Osteocyte (in vitro differentiated cells): ENCODE results near the gene MGAT3. TPM values are rescaled to one million over a fixed set of nuclear protein-coding genes. Genes with fewer than 3 reads are reported as not detected.
A peak's percentile ranks its signal among the peaks of the same experiment; 100 is the strongest.

Experiments used
- DNase-seq: peaks from one replicate; pipeline ENCODE4 v3.0.0; 2021; ENCODE audit warnings: mixed read lengths; ENCODE audit not compliant: unreplicated experiment; ENCODE audit errors: extremely low spot score
- H3K27ac Mint-ChIP-seq: one replicate; pipeline ENCODE4 v1.8.0; 2021; ENCODE audit warnings: mild to moderate bottlenecking, mixed read lengths; ENCODE audit not compliant: unreplicated experiment
- H3K27me3 Mint-ChIP-seq: one replicate; pipeline ENCODE4 v1.8.0; 2021; ENCODE audit warnings: mixed read lengths; ENCODE audit not compliant: unreplicated experiment
- H3K36me3 Mint-ChIP-seq: one replicate; pipeline ENCODE4 v1.8.0; 2021; ENCODE audit warnings: mixed read lengths; ENCODE audit not compliant: unreplicated experiment
- H3K4me1 Mint-ChIP-seq: one replicate; pipeline ENCODE4 v1.8.0; 2021; ENCODE audit warnings: mixed read lengths; ENCODE audit not compliant: unreplicated experiment
- H3K4me3 Mint-ChIP-seq: one replicate; pipeline ENCODE4 v1.8.0; 2021; ENCODE audit warnings: mild to moderate bottlenecking, moderate library complexity, mixed read lengths; ENCODE audit not compliant: unreplicated experiment
- H3K9me3 Mint-ChIP-seq: one replicate; pipeline ENCODE4 v1.8.0; 2021; ENCODE audit warnings: mixed read lengths; ENCODE audit not compliant: unreplicated experiment
- total RNA-seq: library from RNA; stranded (reverse); gene quantifications from 2 replicates; pipeline ENCODE4 v1.2.1, GENCODE V29; 2021
- TF ChIP-seq, protein P1 (sequence below): fragments of 200-600 bp; sonication (generic); IDR thresholded peaks from 2 replicates; pipeline ENCODE4 v1.5.0; 2021; ENCODE audit warnings: antibody characterized with exemption, mild to moderate bottlenecking, moderate library complexity

MGAT3 gene
- total RNA-seq, 1 donor from 2014 or later = 10.9 TPM

DNA sequence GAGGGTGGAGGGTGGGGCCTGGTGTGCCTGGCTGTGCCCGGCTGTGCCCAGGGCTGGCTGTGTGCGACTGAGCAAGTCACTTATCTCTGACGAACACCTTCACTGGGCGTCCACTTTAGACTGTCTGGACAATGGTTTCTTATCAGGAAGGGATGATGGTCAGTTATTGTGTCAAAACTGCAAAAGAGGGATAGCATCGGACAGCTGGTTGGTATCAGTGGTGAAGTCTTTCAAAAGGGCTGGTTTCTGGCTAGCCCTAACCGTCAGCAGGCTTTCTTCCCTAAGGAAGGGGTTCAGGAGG, 4.1 kb upstream of the MGAT3 start:
- H3K4me3 Mint-ChIP-seq = no peak overlapping the region
- H3K27ac Mint-ChIP-seq = no peak overlapping the region

GRCh38 chr22:39453765-39454378, 2.9 kb upstream of the MGAT3 start:
- Mint-ChIP-seq H3K27ac (peak overlapping the region; percentile 41), H3K4me3 (peak overlapping the region; percentile 38)
- no peak for DNase-seq

More for the DNA sequence above, 4.1 kb upstream of the MGAT3 start:
- Mint-ChIP-seq H3K4me1 (peaks cover 29% of the 10 kb centered on the region), H3K27me3 (no peaks in the 10 kb centered on the region), H3K9me3 (no peaks in the 10 kb centered on the region), H3K36me3 (no peaks in the 10 kb centered on the region)
- TF ChIP-seq, protein P1, sequence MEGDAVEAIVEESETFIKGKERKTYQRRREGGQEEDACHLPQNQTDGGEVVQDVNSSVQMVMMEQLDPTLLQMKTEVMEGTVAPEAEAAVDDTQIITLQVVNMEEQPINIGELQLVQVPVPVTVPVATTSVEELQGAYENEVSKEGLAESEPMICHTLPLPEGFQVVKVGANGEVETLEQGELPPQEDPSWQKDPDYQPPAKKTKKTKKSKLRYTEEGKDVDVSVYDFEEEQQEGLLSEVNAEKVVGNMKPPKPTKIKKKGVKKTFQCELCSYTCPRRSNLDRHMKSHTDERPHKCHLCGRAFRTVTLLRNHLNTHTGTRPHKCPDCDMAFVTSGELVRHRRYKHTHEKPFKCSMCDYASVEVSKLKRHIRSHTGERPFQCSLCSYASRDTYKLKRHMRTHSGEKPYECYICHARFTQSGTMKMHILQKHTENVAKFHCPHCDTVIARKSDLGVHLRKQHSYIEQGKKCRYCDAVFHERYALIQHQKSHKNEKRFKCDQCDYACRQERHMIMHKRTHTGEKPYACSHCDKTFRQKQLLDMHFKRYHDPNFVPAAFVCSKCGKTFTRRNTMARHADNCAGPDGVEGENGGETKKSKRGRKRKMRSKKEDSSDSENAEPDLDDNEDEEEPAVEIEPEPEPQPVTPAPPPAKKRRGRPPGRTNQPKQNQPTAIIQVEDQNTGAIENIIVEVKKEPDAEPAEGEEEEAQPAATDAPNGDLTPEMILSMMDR = no peak
- DNase-seq = no peak

DNA sequence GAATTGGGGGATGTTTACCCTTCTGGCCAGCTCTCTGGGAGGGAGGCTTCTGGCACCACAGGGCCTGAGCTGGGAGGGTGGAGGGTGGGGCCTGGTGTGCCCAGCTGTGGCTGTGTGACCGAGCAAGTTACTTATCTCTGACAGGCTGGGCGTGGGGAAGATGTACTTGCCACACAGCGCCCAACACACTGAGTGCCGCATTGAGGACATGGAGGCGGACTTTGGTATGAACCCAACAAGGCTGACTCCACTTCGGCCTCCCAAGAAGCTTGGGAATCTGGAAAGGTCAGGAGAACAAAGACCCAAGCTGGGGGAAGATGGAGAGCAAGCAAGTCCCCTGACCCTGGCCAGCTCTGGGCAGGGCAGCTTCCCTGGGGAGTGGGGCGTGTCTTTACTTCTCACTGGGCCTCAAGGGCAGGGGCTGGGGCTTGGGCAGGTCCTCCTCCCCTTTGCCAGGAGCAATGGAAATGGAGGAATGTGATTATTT, 2.4 kb upstream of the MGAT3 start:
- no peaks in the 10 kb centered on the region for H3K9me3 Mint-ChIP-seq
- no peaks in the 10 kb centered on the region for H3K27me3 Mint-ChIP-seq
- peak overlapping the region; percentile 69 for H3K27ac Mint-ChIP-seq
- TF ChIP-seq, protein P1 = no peak
- peaks cover 36% of the 10 kb centered on the region for H3K4me1 Mint-ChIP-seq
- no peaks in the 10 kb centered on the region for H3K36me3 Mint-ChIP-seq
- peak overlapping the region; percentile 41 for H3K4me3 Mint-ChIP-seq
- no peak for DNase-seq

More at GRCh38 chr22:39453765-39454378, 2.9 kb upstream of the MGAT3 start:
- Mint-ChIP-seq H3K36me3 (no peaks in the 10 kb centered on the region), H3K27me3 (no peaks in the 10 kb centered on the region), H3K4me1 (peaks cover 36% of the 10 kb centered on the region), H3K9me3 (no peaks in the 10 kb centered on the region)
- TF ChIP-seq, protein P1 = no peak

DNA sequence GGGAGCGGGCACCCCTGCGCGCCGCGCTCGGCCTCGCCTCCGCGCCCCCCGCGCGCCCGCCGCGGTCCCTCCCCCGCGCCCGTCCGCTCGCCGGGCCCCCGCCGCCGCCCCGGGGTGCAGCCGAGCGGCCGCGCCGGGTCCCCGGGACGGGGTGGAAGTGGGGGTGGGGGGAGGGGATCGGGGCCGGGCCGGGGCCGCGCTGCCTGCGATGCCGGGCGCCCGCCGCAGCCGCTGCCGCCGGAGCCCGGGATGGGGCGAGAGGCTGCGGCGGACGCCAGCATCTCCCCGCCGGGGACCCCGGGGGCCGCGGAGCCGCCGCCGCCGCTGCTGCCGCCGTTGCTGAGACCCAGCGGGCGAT, 365 bp downstream of the MGAT3 start:
- TF ChIP-seq, protein P1 = no peak

DNA sequence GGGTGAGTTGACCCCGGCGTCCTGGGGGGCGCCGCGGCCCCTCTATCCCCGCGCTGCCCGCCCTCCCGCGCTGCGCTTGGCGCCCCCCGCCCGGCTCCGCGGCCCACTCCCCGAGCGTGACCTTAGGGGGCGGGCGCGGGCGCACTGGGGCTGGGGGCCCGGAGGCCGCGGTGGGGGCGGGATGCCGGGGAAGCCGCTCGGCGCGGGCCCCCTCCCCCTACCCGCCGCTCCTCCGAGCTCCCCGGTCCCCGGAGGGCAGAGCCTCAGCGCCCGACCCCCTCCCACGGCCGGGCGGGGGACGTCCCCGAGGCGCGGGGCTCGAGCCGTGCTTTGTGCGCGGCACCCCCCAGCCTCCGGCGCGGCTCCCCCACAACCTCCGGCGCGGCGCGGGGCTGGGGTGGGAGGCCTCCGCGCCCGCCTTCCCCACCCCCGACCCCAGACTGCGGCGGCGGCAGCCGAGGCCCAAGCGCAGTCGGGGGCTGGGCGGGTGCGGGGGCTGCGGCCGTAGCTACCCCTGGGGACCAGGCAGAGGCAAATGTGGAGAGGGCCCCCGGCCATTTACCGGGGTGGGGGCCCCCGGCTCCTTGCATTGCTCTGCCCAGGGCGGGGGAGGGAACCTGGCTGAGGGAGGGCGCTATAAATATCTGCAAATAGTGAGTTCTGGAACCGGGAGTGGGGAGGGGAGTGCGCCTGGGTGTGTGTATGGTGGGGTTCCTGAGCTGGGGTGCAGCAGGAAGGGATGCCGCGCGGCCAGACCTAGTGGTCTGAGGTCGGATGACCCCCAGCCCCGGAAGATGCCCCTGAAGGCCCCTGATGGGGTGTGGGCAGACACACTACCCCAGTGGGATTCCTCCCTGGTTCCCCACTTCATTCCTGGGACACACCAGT, 988 bp downstream of the MGAT3 start:
- no peaks in the 10 kb centered on the region for H3K9me3 Mint-ChIP-seq
- H3K27me3 Mint-ChIP-seq = no peaks in the 10 kb centered on the region
- TF ChIP-seq, protein P1 = no peak
- peak overlapping the region; percentile 77 for H3K4me3 Mint-ChIP-seq
- no peak overlapping the region for H3K27ac Mint-ChIP-seq
- H3K4me1 Mint-ChIP-seq = peaks cover 36% of the 10 kb centered on the region
- DNase-seq = no peak
- no peaks in the 10 kb centered on the region for H3K36me3 Mint-ChIP-seq

More for the DNA sequence above, 365 bp downstream of the MGAT3 start:
- H3K4me3 Mint-ChIP-seq = no peak overlapping the region
- H3K27ac Mint-ChIP-seq = no peak overlapping the region
- no peaks in the 10 kb centered on the region for H3K9me3 Mint-ChIP-seq
- no peak for DNase-seq
- peaks cover 37% of the 10 kb centered on the region for H3K4me1 Mint-ChIP-seq
- no peaks in the 10 kb centered on the region for H3K36me3 Mint-ChIP-seq
- H3K27me3 Mint-ChIP-seq = no peaks in the 10 kb centered on the region
